Measurements from ENCODE around the gene TGFB1. TPM values are rescaled to one million over a fixed set of nuclear protein-coding genes. Genes with fewer than 3 reads are reported as not detected.

The TGFB1 gene
- total and polyA plus RNA-seq, 9 of the 15 experiments (the other 6 are each of a cell fraction or from before 2014, with no cell fraction given) = 0.24 to 159 (median 17.2) TPM

DNA sequence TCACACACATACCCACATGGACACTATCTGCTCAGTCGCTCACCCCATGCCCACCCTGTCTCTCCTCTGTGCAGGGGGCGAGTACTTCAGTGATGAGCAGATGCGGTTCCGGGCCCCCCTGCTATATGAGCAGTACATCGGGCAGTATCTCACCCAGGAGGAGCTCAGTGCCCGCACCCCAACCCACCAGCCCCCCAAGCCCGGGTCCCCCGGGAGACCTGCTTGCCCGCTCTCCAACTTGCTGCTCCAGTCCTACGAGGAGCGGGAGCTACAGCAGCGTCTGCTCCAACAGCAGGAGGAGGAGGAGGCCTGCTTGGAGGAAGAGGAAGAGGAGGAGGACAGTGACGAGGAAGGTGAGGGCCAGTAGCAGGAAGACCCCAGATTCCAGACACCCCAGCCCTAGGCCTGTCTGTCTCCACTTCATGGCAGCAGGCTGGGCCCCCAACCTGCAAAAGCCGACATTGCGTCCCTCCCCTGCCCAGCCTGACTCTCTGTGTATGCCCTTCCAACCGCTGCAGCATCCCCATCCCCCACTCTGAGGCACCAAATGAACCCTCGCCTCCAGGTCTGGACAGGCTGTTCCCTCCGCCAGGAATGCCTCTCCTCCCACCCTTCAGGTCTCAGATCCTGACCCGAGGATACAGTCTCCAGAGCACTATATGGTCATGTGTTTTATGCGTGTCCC lies 34.1 kb downstream of the TGFB1 start (continued):
- TF ChIP-seq, protein P1, sequence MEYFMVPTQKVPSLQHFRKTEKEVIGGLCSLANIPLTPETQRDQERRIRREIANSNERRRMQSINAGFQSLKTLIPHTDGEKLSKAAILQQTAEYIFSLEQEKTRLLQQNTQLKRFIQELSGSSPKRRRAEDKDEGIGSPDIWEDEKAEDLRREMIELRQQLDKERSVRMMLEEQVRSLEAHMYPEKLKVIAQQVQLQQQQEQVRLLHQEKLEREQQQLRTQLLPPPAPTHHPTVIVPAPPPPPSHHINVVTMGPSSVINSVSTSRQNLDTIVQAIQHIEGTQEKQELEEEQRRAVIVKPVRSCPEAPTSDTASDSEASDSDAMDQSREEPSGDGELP (CRISPR knock-in tag; IDR thresholded peaks at IDR 0.05; ENCODE audit: borderline replicate concordance) = 0 out of 2 replicates have a peak, but pooled peaks have one; percentile 10
- 0 out of 2 replicates have a peak, but pooled peaks have one; percentile 19 for TF ChIP-seq POLR2A (conservative IDR thresholded peaks at IDR 0.05)
- TF ChIP-seq RBM17 (IDR thresholded peaks at IDR 0.05; ENCODE audit: borderline replicate concordance, low read depth, low read length) = no peak
- TF ChIP-seq CBX2 (IDR thresholded peaks at IDR 0.05; ENCODE audit: insufficient read depth, low read length, poor library complexity, severe bottlenecking) = no peak
- TF ChIP-seq KDM4B (IDR thresholded peaks at IDR 0.05; ENCODE audit: borderline replicate concordance in 2 of 2, low read depth in 1 of 2) = no peak
- 0 out of 2 replicates have a peak, but pooled peaks have one; percentile 43 for TF ChIP-seq SUPT5H (IDR thresholded peaks at IDR 0.05)
- TF ChIP-seq, protein P2, sequence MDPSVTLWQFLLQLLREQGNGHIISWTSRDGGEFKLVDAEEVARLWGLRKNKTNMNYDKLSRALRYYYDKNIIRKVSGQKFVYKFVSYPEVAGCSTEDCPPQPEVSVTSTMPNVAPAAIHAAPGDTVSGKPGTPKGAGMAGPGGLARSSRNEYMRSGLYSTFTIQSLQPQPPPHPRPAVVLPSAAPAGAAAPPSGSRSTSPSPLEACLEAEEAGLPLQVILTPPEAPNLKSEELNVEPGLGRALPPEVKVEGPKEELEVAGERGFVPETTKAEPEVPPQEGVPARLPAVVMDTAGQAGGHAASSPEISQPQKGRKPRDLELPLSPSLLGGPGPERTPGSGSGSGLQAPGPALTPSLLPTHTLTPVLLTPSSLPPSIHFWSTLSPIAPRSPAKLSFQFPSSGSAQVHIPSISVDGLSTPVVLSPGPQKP (CRISPR knock-in tag; IDR thresholded peaks at IDR 0.05) = no peak
- no peak for TF ChIP-seq MYBL2 (IDR thresholded peaks at IDR 0.05; ENCODE audit: low read depth)
- no peak for TF ChIP-seq MYBL2 (CRISPR knock-in tag; IDR thresholded peaks at IDR 0.05; ENCODE audit: borderline replicate concordance)
- TF ChIP-seq JUN (IDR thresholded peaks at IDR 0.05; ENCODE audit: borderline replicate concordance, low read depth, low read length) = no peak
- no peak for TF ChIP-seq JUN (CRISPR knock-in tag; IDR thresholded peaks at IDR 0.05; ENCODE audit: borderline replicate concordance)
- TF ChIP-seq CXXC5 (CRISPR knock-in tag; IDR thresholded peaks at IDR 0.05) = no peak
- no peak for TF ChIP-seq CBX8 (IDR thresholded peaks at IDR 0.05; ENCODE audit: borderline replicate concordance, extremely low read depth, low read depth, low read length, poor library complexity, severe bottlenecking)
- no peak for TF ChIP-seq RCOR1 (IDR thresholded peaks at IDR 0.05; ENCODE audit: borderline replicate concordance in 1 of 2, low read depth in 2 of 2, low read length in 2 of 2)
